ENCODE measurements around the gene REG1A. TPM values are rescaled to one million over a fixed set of nuclear protein-coding genes. Genes with fewer than 3 reads are reported as not detected.

The REG1A gene
- total RNA-seq, 1 donor, result not detected

GRCh38 chr2:79103214-79103613 is 17.1 kb upstream of the REG1A start:
- TF ChIP-seq, protein P1, sequence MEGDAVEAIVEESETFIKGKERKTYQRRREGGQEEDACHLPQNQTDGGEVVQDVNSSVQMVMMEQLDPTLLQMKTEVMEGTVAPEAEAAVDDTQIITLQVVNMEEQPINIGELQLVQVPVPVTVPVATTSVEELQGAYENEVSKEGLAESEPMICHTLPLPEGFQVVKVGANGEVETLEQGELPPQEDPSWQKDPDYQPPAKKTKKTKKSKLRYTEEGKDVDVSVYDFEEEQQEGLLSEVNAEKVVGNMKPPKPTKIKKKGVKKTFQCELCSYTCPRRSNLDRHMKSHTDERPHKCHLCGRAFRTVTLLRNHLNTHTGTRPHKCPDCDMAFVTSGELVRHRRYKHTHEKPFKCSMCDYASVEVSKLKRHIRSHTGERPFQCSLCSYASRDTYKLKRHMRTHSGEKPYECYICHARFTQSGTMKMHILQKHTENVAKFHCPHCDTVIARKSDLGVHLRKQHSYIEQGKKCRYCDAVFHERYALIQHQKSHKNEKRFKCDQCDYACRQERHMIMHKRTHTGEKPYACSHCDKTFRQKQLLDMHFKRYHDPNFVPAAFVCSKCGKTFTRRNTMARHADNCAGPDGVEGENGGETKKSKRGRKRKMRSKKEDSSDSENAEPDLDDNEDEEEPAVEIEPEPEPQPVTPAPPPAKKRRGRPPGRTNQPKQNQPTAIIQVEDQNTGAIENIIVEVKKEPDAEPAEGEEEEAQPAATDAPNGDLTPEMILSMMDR (IDR thresholded peaks at IDR 0.05; ENCODE audit: insufficient read depth, low read length), result no peak
- H3K4me3 ChIP-seq (ENCODE audit: low read depth, low read length), result no peak overlapping the region
- no peak for DNase-seq (ENCODE audit: low read depth)

- DNase-seq (ENCODE audit: low read depth), result no peak
- TF ChIP-seq, protein P1 (IDR thresholded peaks at IDR 0.05; ENCODE audit: insufficient read depth, low read length), result no peak
- H3K4me3 ChIP-seq (ENCODE audit: low read depth, low read length), result no peak overlapping the region
These were observed 15.0 kb upstream of the REG1A start for GRCh38 chr2:79105259-79105658.

GRCh38 chr2:79112269-79112668 is 8.0 kb upstream of the REG1A start:
- DNase-seq (ENCODE audit: low read depth), result no peak
- TF ChIP-seq, protein P1 (IDR thresholded peaks at IDR 0.05; ENCODE audit: insufficient read depth, low read length), result no peak
- H3K4me3 ChIP-seq (ENCODE audit: low read depth, low read length), result no peak overlapping the region

DNA sequence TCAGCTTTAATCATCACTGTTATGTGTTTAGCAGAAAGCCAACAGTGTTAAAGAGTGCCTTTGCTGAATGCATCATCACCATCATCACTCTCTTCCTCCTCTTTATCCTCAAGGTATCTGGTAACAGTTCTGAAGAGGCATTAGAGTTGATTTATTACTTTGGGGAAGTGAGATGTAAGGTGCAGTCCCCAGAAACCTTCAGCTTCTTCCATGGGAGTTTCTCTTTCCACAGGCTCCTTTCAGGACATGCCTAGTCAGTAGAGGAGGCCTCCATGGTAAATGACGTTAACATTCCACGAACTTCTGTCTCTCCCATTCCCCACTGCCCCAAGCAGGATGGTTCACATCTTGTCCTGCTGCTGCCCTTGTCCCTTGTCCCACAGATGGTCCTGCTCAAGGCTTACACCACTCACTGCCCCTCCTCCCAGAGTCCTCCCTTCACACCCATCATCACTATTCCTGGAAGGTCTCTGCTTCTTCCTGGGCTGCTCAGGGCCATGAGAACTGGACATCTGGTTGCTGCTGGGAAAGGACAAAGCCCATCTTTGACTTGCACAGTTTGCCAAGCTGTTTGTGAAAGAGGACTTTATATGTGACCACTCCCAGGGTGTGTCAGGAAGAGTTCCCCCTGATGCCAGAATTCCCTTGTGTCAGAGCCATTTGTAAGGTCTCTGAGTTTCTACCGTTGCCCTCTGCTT is 5.3 kb upstream of the REG1A start:
- DNase-seq (ENCODE audit: low read depth), result no peak
- no peak overlapping the region for H3K4me3 ChIP-seq (ENCODE audit: low read depth, low read length)
- TF ChIP-seq, protein P1 (IDR thresholded peaks at IDR 0.05; ENCODE audit: insufficient read depth, low read length), result no peak

- TF ChIP-seq, protein P1 (IDR thresholded peaks at IDR 0.05; ENCODE audit: insufficient read depth, low read length), result no peak
- DNase-seq (ENCODE audit: low read depth), result no peak
- no peak overlapping the region for H3K4me3 ChIP-seq (ENCODE audit: low read depth, low read length)
These were observed 3.0 kb upstream of the REG1A start for GRCh38 chr2:79116997-79117928.

GRCh38 chr2:79122676-79123075 is 2.4 kb downstream of the REG1A start:
- TF ChIP-seq, protein P1 (IDR thresholded peaks at IDR 0.05; ENCODE audit: insufficient read depth, low read length), result no peak
- no peak for DNase-seq (ENCODE audit: low read depth)

More at GRCh38 chr2:79122676-79123075, 2.4 kb downstream of the REG1A start:
- H3K4me3 ChIP-seq (ENCODE audit: low read depth, low read length), result no peak overlapping the region

Measured in fibroblast of the aortic adventitia (primary cell).